NCI-H510A treated with DMSO at 0.1 percent for 48 hours (cell line): ENCODE results near the gene MAT2B.
"Not testable (repeated sequence)": the region's sequence is repeated elsewhere in the genome, so short reads cannot be mapped to it uniquely, and the experiment has no call there.

ENCODE experiments used
- DNase-seq: peaks from one replicate; lab custom pipeline; 2025; lab: John Stamatoyannopoulos, UW

MAT2B gene

DNA sequence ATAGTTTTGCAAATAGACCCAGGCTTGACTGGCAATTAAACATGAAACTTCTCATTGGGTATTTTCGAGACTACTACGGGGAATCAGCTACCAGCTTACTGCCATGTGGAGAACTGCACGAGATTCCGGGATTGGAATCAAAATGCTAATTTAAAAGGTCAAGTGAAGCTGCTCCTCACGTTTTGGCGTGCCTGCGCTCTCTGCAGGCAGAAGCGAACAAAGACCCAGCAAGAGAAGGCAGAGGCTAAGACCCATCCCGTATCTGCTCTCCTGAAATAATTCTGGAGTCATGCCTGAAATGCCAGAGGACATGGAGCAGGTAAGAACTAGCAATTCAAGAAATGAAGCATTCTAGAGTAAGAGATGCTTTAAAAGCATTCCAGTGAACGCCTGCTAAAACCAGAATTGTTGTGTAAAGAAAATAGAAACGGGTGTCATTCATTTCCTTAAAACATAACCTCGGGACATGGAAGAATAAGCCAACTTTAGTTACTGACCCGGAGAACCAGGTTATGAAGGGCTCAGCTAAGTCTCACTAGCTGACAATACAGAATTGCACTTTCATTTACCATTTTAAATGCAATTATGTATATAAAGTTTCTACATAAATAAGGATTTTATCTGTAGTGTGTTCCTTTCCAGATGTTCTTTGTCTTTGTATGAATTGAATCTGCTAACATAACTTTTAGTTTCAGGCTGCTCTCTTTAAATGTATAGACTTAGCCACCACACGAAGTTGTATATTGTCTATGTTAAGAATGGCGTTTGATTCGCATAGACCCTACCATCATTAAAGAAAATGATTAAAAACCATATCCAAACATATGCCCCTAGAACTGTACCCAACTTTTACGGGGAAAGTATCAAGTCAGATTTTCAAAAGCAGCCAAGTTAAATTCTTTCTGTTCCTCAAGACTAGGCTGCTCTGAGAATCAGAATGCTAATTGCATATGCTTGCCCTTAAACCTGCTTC, 2.0 kb upstream of the MAT2B start:
- DNase-seq = no peak

DNA sequence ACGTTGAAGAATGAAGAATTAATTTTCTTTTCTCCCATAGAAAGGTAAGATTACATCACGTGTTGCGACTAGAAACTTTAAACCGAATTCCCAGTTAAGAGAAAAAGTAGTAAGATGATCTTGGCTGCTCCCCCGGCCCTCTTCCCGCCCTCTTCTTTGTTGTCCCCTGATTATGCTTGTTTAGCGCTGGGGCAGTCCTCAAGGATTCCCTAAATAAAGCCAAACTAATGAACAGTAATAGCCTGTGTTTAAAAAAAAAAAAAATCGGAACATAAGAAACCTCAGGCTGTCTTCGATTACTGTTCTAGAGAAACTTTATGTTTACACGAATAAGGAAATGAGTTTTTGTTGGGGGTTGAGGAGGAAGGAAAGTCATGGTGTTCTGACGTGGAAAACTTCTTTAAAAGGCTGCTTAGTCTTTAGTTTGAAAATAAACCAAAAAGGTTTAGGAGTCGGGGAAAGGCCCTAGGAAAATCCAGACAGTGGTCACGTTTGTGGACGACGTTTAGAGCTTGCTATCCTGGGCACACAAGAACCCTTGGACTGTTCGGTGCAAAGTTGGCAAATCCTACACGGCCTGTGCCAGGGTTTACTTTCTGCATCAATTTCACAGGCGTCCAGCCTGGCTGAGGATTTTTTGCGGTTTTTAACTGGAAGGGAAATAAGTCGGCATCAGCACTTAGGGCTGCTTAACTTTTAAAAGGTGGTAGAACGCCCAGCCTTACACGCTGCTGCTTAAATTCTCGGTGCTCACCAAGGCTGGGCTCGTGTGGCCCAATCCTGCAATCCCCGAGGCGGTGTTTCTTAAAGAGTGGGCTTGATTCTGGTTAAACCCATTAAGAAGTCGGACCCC, 1.1 kb upstream of the MAT2B start:
- DNase-seq = no peak

DNA sequence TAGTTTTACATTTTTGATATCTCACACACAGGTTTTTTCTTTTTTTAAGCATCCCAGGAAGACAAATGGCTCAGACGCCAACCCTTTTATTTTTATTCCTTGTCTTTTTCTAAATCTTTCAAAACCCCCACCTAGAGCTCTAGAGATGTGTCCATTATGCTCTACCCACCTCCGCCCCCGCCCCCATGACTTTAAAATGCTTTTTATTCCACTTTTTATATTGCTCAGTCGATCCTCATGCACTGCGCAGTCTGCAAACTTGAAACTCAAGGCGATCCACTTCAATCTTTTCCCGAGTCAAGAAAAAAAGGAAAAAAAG, 411 bp upstream of the MAT2B start:
- DNase-seq = no peak

DNA sequence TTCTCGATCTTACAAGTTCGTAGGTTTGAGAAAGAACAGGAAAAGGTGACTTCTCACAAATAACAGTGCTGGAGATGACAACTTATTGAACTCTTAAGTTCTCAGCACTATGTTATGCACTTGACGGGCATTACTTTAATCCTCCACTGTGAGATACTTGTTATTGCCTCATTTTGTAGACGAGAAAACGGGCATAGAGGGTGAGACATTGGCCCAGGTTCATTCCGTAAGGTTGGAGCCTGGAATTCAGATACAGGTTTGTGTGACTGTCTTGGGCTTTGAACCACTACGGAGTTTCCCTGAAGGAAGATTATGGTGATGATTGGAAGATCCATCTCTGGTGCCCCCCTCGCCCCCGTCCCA, 657 bp downstream of the MAT2B start:
- no peak for DNase-seq

DNA sequence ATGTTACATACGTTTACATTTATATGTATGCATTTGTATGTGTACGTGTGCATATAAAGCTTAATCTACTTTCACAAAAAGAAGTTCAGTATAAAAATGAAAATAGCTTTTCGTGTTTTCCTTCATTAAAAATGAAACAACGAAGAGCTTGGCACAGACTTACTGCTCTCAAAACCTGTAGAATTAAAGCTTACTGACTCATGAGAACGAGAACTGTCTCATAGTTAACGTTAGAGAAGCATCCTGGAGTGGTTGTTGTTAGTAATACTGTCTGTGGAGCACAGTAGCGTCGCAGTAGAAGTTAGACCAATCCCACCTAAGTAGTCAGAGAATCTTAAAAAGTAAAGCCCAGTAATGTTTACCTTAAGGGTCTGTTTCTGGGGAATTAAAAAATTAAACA, 1.3 kb downstream of the MAT2B start:
- DNase-seq = no peak

DNA sequence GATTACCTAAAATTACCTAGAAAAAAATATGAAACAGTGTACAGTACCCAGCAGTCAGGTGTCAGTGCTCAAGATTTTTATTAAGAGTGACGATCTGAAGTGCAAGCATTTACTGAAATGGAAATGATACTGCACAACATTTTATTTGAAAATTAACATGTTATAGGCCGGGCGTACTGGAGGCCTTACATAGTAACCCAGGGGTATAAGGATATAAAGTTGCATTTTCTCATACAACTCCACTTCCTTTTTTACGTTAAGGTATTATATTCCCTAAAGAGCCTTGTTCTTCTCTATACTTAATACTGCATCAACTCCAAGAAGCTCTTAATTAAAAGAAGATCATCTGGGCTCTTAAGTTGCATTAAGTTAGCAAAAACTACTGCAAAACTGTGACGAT, 3.3 kb downstream of the MAT2B start:
- no peak for DNase-seq

DNA sequence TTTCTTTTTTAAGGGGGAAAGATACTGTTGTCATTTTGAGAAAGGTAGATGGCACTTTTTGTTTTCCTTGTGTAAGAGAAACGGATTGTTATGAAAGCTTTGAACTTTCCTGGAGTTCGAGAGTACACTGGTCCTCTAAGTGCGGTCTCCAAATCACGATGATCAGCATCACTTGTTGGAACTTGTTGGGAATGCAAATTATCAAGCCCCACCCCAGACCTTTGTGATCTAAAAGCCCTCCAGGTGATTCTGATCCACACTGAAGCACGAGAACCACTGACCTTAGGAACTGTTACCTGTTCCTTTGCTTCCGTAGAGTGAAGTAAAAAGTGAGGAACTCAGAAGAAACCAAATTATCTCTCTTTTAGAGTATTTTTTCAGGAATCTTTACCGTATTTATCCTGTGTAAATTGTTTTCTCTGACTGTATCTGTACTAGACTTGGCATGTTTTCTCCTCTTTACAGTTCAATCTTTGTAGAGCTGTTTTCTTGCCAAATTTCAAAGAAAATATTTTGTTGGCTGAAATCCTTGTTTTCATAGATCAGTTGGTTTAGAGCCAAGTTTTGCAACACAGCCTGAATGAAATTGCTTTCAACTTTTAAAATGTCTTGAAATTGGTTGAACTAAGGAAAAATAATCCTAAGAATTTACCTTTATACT, 4.0 kb downstream of the MAT2B start:
- no peak for DNase-seq

DNA sequence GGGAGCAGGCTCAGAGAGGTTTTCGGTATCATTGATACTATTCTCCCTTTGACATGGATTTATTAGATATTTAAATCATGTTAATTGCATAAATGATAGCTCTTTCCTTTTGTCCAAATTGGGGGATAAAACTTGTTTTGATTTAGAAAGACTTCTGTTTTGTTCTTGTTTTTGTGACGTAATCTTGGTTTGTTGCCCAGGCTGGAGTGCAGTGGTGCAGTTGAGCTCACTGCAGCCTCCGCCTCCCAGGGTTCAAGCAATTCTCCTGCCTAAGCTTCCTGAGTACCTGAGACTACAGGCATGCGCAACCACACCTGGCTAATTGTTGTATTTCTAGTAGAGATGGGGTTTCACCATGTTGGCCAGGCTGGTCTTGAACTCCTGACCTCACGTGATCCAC, 7.1 kb downstream of the MAT2B start:
- DNase-seq = no peak

DNA sequence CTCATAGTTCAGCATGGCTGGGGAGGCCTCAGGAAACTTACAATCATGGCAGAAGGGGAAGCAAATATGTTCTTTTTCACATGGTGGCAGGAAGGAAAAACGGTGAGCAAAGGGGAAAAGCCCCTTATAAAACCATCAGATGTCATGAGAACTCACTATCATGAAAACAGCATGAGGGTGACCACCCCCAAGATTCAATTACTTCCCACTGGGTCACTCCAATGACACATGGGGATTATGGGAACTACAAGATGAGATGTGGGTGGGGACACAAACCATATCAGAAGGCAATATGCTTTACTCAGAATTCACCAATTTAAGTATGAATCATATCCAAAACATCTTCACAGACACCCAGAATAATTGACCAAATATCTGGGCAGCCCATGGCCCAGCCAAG, 19.7 kb downstream of the MAT2B start:
- DNase-seq = no peak

DNA sequence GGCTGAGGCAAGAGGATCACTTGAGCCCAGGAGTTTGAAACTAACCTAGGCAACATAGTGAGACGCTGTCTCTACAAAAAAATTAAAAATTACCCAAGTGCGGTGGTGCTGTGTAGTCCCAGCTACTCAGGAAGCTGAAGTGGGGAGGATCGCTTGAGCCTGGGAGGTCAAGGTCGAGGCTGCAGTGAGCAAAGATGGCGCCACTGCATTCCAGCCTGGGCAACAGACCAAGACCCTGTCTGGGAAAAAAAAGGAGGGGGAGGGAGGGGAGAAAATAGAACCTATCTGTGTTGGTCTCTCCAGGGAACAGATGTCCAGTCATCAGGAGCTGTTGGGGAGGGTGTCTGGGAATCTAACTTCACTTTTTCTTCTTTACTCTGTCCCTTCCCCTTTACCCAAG, 24.3 kb downstream of the MAT2B start:
- no peak for DNase-seq

DNA sequence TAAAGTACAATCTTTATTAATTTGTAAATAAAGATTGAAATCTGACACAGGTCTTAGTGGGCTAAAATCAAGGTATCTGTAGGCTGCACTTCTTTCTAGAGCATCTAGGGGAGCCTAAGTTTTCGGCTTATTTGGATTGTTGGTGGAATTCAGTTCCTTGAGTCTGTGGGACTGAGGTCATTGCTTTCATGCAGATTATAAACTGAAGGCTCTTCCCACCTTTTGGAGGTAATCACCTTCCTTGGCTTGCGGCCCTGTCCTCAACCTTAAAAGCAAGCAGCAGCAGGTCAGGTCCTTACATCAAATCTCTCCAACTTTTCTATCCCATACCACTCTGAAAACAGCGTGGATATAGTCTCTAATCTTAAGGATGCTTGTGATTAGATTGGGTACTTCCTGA, 25.9 kb downstream of the MAT2B start:
- DNase-seq = no peak

DNA sequence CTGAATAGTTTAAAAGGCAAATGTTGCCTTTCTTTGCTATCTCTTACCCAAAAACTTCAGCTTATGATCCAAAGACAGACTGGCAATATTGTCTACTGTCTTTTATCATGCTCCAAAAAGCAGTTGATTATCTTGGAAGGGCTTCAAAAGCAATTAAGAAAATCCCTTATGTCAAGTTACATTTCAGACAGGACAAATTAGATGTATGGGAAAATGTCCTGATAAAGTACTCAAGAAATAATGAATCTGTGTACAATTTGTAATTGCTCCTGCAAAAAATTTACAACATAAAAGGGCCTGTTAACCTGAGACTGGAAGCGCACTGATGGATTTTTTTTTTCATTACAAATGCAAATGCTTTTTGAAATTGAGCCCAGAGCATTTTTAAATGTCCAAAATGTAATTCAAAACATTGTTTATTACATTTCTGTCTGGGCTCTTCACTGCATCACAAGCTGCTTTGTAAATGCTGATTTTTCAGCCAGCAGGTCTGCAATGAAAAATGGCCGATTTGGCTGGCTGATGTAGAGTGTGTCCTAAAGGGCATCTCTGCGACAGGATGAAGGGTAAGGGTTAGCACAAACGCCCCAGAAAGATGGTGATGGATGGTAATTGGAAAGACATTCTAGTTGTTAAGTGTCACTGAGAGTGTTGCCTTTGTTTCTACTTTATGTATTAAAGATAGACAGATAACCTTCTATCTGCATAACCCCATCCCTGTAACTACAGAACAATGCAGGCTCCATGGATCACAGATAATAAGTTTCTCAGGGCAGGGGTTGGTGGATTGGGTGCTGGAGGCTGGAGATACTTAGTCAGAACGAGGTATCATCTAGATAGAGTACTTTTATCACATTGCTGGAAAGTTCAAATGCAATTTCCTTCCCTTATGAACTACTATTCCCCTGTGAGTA, 27.0 kb downstream of the MAT2B start:
- DNase-seq = no peak

DNA sequence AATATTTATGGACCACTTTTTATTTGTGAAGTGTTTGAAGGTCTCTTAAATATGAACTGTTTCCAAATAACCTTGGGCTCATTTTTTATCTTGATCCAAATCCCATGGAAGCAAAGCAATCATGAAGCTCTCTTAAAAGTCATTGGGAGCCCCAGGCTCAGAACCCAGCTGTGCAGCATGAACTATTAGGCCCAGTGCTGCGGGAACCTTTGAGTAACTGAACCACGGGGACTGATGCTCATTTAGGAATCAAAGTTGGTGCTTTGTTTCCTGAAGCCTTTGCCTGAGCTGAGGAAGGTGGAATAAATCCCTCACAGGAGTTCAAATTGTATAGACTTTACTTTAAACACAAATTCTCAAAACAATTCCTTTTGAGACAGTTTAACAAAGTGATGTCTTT, 27.8 kb downstream of the MAT2B start:
- no peak for DNase-seq

DNA sequence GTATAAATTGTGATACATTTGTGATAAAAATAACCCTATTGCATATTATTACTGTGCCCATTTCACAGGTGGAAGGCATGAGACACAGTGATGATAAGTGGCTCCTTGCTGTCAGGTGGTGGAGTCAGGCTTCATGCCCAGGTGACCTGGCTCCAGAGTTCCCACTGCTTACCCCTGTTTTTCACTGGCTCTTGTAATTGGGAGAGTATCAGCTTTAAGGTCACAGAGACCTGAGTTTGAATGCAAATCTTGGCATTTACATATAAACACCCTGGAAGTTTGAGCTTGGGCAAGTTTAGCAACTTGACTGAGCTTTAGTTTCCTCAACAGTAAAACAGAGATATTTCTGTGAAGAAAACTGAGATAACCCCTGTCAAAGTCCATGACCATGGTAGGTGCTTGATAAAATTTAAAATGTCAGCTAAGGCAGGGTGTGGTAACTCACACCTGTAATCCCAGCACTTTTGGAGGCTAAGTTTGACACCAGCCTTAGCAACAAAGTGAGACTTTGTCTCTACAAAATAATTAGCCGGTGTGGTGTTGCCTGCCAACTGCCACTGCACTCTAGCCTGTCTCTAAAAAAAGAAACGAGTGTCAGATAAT, 29.2 kb downstream of the MAT2B start:
- DNase-seq = no peak

DNA sequence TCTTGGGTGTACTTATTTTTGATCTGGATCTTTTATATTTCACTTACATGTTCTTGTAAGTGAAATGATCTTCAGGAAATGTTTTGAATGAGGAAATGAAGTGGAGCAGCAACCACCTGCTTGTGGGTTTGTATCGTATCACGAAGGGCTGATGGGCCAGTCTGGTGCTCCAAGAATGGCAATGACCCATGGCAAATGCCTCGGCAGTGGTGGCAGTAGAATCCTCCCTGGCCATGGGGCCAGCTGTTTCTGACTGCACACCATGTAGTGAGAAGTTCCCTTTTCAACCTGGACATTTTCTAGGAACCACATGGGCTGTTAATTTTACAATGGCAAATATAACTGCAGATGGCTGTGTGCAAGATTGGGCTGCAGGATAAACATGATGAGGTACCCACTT, 29.9 kb downstream of the MAT2B start:
- DNase-seq = no peak

DNA sequence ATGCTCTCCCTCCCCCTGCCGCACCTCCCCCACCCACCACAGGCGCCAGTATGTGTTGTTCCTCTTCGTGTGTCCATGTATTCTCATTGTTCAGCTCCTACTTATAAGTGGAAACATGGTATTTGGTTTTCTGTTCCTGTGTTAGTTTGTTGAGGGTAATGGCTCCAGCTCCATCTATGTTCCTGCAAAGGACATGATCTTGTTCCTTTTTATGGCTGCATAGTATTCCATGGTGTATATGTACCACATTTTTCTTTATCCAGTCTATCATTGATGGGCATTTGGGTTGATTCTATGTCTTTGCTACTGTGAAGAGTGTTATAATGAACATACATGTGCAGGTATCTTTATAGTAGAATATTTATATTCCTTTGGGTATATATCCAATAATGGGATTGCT, 31.0 kb downstream of the MAT2B start:
- not testable (repeated sequence) for DNase-seq

DNA sequence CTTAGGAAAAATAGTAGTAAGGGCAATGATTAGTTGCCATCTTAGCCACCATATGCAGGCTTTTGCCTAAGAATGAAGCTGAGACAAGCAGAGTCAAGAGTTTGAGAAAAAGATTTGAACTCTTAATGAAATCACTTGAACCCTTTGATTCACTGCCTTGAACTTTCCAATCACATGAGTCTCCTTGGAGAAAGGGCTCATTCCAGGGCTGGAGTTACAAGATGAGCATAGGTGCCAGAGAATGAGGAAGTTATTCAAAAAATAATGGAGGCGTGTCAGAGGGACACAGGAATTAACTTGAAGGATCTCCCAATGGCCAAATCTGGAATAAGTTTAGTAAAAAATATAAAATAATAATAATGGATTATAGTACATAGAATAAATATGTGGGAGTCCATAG, 35.3 kb downstream of the MAT2B start:
- DNase-seq = no peak

DNA sequence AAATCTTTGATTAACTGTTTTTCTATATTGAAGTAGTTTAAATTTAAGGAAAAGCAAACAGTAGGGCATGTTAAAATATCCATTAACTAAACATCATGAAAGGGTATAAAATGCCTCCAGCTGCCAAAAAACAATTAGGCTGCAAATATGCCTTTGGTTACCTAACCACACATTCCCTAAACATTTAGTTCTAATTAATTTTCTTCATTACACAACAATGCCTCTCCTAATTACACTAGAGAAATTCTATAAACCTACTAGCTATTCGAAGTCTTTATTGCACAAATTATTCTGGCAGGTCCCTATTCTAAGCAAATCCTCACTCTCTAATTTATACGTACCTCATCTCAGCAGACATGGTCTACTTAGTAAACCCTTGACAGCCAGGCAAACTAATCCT, 37.4 kb downstream of the MAT2B start:
- DNase-seq = no peak

DNA sequence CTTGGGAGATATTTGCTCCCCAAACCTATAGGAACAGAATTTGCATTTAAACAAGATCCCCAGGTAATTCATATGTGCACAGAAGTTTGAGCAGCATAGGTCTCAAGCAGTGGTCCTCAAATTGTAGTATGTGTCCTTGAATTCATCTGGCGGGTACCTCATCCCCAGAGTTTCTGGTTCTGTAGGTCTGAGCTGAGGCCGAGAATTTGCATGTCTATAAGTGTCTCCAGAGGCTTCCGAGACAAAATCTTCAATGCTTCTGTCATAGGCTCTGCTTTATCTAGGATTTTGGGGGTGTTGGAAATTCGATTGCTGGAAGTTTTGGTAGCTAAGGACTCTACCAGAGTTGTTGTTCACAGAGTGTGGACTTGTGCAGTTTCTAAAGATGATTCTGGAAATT, 38.6 kb downstream of the MAT2B start:
- DNase-seq = no peak

DNA sequence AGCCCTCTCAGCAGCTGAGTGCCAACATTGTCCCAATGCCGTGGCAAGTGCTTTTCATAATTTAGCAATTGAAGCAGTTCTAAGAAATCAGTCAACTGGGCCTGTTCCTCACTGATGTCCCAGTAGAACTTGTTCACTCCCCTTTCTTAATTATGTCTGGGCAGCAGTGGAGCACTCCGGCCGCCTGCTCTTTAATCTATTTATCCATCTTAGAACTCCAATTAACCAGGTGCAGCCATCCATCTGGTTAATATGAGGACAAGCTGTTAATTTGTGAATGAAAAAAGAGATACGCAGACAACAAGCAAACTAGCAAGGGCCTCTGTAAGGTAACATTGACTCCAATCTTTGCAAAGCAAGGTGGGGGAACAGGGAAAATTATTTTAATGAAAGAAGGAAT, 39.4 kb downstream of the MAT2B start:
- no peak for DNase-seq

DNA sequence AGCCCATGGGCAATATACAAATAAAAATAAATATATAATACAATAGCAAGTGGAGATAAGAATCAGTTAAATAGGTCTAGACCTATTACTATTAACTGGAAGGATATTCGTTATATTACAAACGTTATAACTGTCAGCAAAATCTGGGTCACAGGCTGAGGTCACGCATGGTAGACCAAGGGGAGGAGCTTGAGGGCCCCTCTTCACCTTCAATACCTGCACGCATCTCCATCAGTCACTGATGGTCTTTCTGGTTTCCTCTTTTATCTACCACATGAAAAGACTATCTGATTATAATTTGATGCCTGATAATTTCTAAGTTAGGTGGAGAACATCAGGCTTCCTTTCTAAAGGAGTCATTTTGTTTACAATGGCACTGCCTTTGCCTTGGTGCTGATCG, 43.2 kb downstream of the MAT2B start:
- DNase-seq = no peak
